Measurements from ENCODE around the gene MVB12A. TPM values are rescaled to one million over a fixed set of nuclear protein-coding genes. Genes with fewer than 3 reads are reported as not detected.

Gene MVB12A
- total and polyA plus RNA-seq, 2 donors (not counting 3 experiments of a cell fraction or from before 2014, with no cell fraction given), result 63.3 to 88.8 TPM

GRCh38 chr19:17436094-17436873 is 16.4 kb downstream of the MVB12A start:
- dilution Hi-C loops (cut with MboI; ENCODE audit: extremely low pct_ligation_motif_present, low sequenced_read_pairs), result no loop called here
- H3K27me3 ChIP-seq (ENCODE audit: control insufficient read depth in 2 of 2, insufficient read depth in 2 of 2, low read length in 2 of 2), result no peaks in the 10 kb centered on the region
- no TSS peak for BruUV-seq (replicated peaks)
- intact Hi-C loops (cut with micrococcal nuclease), result no loop called here
- H3K27ac ChIP-seq (ENCODE audit: insufficient read depth, low read depth, low read length), result no peak overlapping the region
- H3K4me2 ChIP-seq (ENCODE audit: insufficient read depth, low read length), result no peak overlapping the region
- no peak overlapping the region for H3K9ac ChIP-seq (replicated peaks; ENCODE audit: extremely low read depth, insufficient read depth, low read length)
- no peaks in the 10 kb centered on the region for H4K20me1 ChIP-seq (replicated peaks; ENCODE audit: control insufficient read depth, extremely low read depth, insufficient read depth, low read length)
- no peaks in the 10 kb centered on the region for H3K9me3 ChIP-seq (replicated peaks; ENCODE audit: control insufficient read depth, insufficient read depth, low read length)
- POLR2A ChIA-PET, result no interaction called here
- FAIRE-seq (no peak), DNase-seq (ENCODE audit: low read depth, low spot score) (no peak)
- H3K79me2 ChIP-seq (ENCODE audit: control insufficient read depth, insufficient read depth, low read length), result no peaks in the 10 kb centered on the region
- CTCF ChIA-PET, result interaction anchor here (1.2 kb wide), 1 partner anchor 11 kb away, joined by 8 read pairs; the partner anchor contains the start of gene TMEM221
- no peaks in the 10 kb centered on the region for H3K9me1 ChIP-seq (replicated peaks; ENCODE audit: control insufficient read depth, extremely low read depth, insufficient read depth, low read length)
- no peak overlapping the region for H2AFZ ChIP-seq (ENCODE audit: low read depth, low read length)
- H3K4me3 ChIP-seq (replicated peaks in 1 of 3; ENCODE audit: insufficient read depth in 1 of 3, low read depth in 1 of 3, low read length in 3 of 3), result no peak overlapping the region
- no peaks in the 10 kb centered on the region for H3K4me1 ChIP-seq (ENCODE audit: control insufficient read depth, extremely low read depth, insufficient read depth, low read length)
- no peaks in the 10 kb centered on the region for H3K36me3 ChIP-seq (ENCODE audit: control insufficient read depth in 2 of 2, extremely low read depth in 1 of 2, insufficient read depth in 2 of 2, low read length in 2 of 2)
- no peak for TF ChIP-seq POLR2A (IDR thresholded peaks at IDR 0.05; ENCODE audit: low read depth, low read length)

- H4K20me1 ChIP-seq (replicated peaks; ENCODE audit: control insufficient read depth, extremely low read depth, insufficient read depth, low read length), result no peaks in the 10 kb centered on the region
- no peaks in the 10 kb centered on the region for H3K27me3 ChIP-seq (ENCODE audit: control insufficient read depth in 2 of 2, insufficient read depth in 2 of 2, low read length in 2 of 2)
- no peak overlapping the region for H3K9ac ChIP-seq (replicated peaks; ENCODE audit: extremely low read depth, insufficient read depth, low read length)
- H3K4me2 ChIP-seq (ENCODE audit: insufficient read depth, low read length), result no peak overlapping the region
- no peaks in the 10 kb centered on the region for H3K9me3 ChIP-seq (replicated peaks; ENCODE audit: control insufficient read depth, insufficient read depth, low read length)
- no peak overlapping the region for H2AFZ ChIP-seq (ENCODE audit: low read depth, low read length)
- no peaks in the 10 kb centered on the region for H3K9me1 ChIP-seq (replicated peaks; ENCODE audit: control insufficient read depth, extremely low read depth, insufficient read depth, low read length)
- POLR2A ChIA-PET, result no interaction called here
- no peaks in the 10 kb centered on the region for H3K79me2 ChIP-seq (ENCODE audit: control insufficient read depth, insufficient read depth, low read length)
- DNase-seq (ENCODE audit: low read depth, low spot score) (no peak), FAIRE-seq (no peak)
- H3K4me3 ChIP-seq (replicated peaks in 1 of 3; ENCODE audit: insufficient read depth in 1 of 3, low read depth in 1 of 3, low read length in 3 of 3), result no peak overlapping the region
- TF ChIP-seq EZH2 (IDR thresholded peaks at IDR 0.05; ENCODE audit: borderline replicate concordance, low read depth, low read length, severe bottlenecking) (no peak), GATA2 (IDR thresholded peaks at IDR 0.05; ENCODE audit: insufficient read depth, insufficient read length, low read depth, low read length) (no peak), POLR2AphosphoS5 (IDR thresholded peaks at IDR 0.05; ENCODE audit: insufficient read depth, low read depth, low read length) (no peak), FOS (IDR thresholded peaks at IDR 0.05; ENCODE audit: borderline replicate concordance, insufficient read depth, low read length) (no peak), MYC (IDR thresholded peaks at IDR 0.05; ENCODE audit: low read depth, low read length) (no peak), CTCF (IDR thresholded peaks at IDR 0.05; ENCODE audit: extremely low read depth in 1 of 2, insufficient read depth in 1 of 2, low read depth in 1 of 2, low read length in 2 of 2) (no peak), MAX (IDR thresholded peaks at IDR 0.05; ENCODE audit: insufficient read depth, insufficient read length) (no peak), JUN (IDR thresholded peaks at IDR 0.05; ENCODE audit: borderline replicate concordance, insufficient read depth, insufficient read length, low read depth) (no peak), POLR2A (IDR thresholded peaks at IDR 0.05; ENCODE audit: low read depth, low read length) (no peak)
- no peaks in the 10 kb centered on the region for H3K36me3 ChIP-seq (ENCODE audit: control insufficient read depth in 2 of 2, extremely low read depth in 1 of 2, insufficient read depth in 2 of 2, low read length in 2 of 2)
- BruUV-seq (replicated peaks), result no TSS peak
- CTCF ChIA-PET, result interaction anchor here (0.7 to 1.2 kb wide), 4 partner anchors 11 to 109 kb away, joined by 3 to 8 read pairs (median 3); partner anchors contain the start of gene TMEM221
- dilution Hi-C loops (cut with MboI; ENCODE audit: extremely low pct_ligation_motif_present, low sequenced_read_pairs), result no loop called here
- no peaks in the 10 kb centered on the region for H3K4me1 ChIP-seq (ENCODE audit: control insufficient read depth, extremely low read depth, insufficient read depth, low read length)
- H3K27ac ChIP-seq (ENCODE audit: insufficient read depth, low read depth, low read length), result no peak overlapping the region
- intact Hi-C loops (cut with micrococcal nuclease), result no loop called here
Observed at GRCh38 chr19:17436874-17437267, 17.0 kb downstream of the MVB12A start.
